Tibial nerve (tissue), 3 donors: Measurements from ENCODE around the gene PODXL2.

Experiments
- CTCF ChIP-seq, 5 experiments: fragments of 200-600 bp in 3 of 5; fragments of 450-650 bp in 2 of 5; sonication (generic) in 3 of 5; IDR thresholded peaks; one replicate each; pipeline ENCODE4 v1.5.1; 2016 to 2019; ENCODE audit warnings: antibody characterized with exemption in 5 of 5, mild to moderate bottlenecking in 3 of 5, moderate library complexity in 2 of 5
- POLR2A ChIP-seq, 2 donors: fragments of 450-650 bp; IDR thresholded peaks; one replicate each; pipeline ENCODE4 v1.6.1; 2017; ENCODE audit warnings: antibody characterized with exemption in 2 of 2, mild to moderate bottlenecking in 2 of 2, moderate library complexity in 2 of 2

GRCh38 chr3:127595303-127595702, 33.7 kb upstream of the PODXL2 start:
- no peak for TF ChIP-seq POLR2A (IDR thresholded peaks at IDR 0.05)
- no peak for TF ChIP-seq CTCF (IDR thresholded peaks at IDR 0.05)
